NOMO-1 (cell line): ENCODE measurements around the gene ZFP69.
A peak's percentile ranks its signal among the peaks of the same experiment; 100 is the strongest.

Source experiments
- DNase-seq, 2 experiments: peaks; one replicate each; lab custom pipeline; 2025; ENCODE audit not compliant: unreplicated experiment in 2 of 2; lab: John Stamatoyannopoulos, UW

Gene ZFP69

GRCh38 chr1:40507973-40508372 is 30.9 kb downstream of the ZFP69 start:
- DNase-seq: no peak

- peak; percentile 73 to 85 for DNase-seq
Measured at GRCh38 chr1:40508375-40509341, 31.6 kb downstream of the ZFP69 start, which contains the start of gene EXO5. Gene EXO5, plus strand, starts transcription at chr1:40508767. Its CDS starts 5,778 bp downstream, at chr1:40514545.

GRCh38 chr1:40519517-40519916 is 42.4 kb downstream of the ZFP69 start:
- DNase-seq: peak; percentile 66 to 74

- DNase-seq: no peak
Measured at GRCh38 chr1:40530735-40531380, 53.8 kb downstream of the ZFP69 start.

- peak; percentile 94 for DNase-seq
Measured at GRCh38 chr1:40531381-40532061, 54.4 kb downstream of the ZFP69 start, which contains the start of gene ZNF684. Gene ZNF684, plus strand, starts transcription at chr1:40531637. Its CDS starts 1,530 bp downstream, at chr1:40533167.

- DNase-seq: peak in 1 of 2 experiments; percentile 41
Measured at GRCh38 chr1:40532062-40532389, 54.9 kb downstream of the ZFP69 start.

GRCh38 chr1:40532844-40533424 is 55.8 kb downstream of the ZFP69 start:
- peak; percentile 38 to 69 for DNase-seq

- DNase-seq: no peak
Measured at GRCh38 chr1:40534589-40534988, 57.5 kb downstream of the ZFP69 start.

- DNase-seq: no peak
Measured at GRCh38 chr1:40535732-40536131, 58.6 kb downstream of the ZFP69 start.

- peak; percentile 51 to 78 for DNase-seq
Measured at GRCh38 chr1:40539338-40539737, 62.2 kb downstream of the ZFP69 start.
